ENCODE measurements around the gene STAG2.
"Not testable (repeated sequence)": the region's sequence is repeated elsewhere in the genome, so short reads cannot be mapped to it uniquely, and the experiment has no call there.

STAG2 gene

DNA sequence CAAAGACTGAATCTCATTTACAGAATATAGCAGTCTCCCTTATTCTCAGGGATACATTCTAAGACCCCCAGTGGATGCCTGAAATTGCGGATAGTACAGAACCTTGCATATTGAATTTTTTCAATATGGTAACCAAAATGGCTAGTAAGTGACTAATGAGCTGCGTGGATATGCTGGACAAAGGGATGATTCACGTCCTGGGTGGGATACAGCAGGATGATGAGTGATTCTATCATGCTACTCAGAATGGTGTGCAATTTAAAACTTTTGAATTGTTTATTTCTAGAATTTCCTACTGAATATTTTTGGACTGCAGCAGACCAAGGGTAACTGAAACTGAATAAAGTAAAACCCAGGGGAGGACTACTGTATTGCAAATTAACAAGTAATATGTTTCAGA, 66.7 kb downstream of the STAG2 start:
- peak; percentile 16 for FAIRE-seq
- DNase-seq (ENCODE audit: insufficient read length, low spot score), result no peak
- TF ChIP-seq, protein P1, sequence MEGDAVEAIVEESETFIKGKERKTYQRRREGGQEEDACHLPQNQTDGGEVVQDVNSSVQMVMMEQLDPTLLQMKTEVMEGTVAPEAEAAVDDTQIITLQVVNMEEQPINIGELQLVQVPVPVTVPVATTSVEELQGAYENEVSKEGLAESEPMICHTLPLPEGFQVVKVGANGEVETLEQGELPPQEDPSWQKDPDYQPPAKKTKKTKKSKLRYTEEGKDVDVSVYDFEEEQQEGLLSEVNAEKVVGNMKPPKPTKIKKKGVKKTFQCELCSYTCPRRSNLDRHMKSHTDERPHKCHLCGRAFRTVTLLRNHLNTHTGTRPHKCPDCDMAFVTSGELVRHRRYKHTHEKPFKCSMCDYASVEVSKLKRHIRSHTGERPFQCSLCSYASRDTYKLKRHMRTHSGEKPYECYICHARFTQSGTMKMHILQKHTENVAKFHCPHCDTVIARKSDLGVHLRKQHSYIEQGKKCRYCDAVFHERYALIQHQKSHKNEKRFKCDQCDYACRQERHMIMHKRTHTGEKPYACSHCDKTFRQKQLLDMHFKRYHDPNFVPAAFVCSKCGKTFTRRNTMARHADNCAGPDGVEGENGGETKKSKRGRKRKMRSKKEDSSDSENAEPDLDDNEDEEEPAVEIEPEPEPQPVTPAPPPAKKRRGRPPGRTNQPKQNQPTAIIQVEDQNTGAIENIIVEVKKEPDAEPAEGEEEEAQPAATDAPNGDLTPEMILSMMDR (IDR thresholded peaks at IDR 0.05; ENCODE audit: insufficient read depth, missing control alignments), result no peak

DNA sequence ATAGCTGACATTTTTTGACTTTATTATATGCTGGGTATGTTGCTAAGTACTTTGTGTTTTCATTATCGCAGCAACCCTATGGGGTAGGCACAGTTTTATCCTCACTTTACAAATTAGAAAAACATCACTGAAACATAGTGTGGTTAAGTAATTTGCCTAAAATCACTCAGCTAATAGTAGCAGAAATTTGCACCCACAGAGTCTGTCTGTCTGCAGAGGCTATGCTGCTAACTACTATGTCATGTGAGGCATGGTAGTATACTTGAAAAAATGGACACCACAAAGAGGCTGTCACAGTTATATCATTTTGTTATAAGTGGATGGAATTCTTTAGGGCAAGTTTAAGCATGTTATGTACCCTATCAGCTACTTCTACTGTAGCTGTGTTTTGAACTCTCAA, 69.0 kb downstream of the STAG2 start:
- DNase-seq (ENCODE audit: insufficient read length, low spot score) (no peak), FAIRE-seq (no peak)
- TF ChIP-seq, protein P1 (IDR thresholded peaks at IDR 0.05; ENCODE audit: insufficient read depth, missing control alignments), result no peak

DNA sequence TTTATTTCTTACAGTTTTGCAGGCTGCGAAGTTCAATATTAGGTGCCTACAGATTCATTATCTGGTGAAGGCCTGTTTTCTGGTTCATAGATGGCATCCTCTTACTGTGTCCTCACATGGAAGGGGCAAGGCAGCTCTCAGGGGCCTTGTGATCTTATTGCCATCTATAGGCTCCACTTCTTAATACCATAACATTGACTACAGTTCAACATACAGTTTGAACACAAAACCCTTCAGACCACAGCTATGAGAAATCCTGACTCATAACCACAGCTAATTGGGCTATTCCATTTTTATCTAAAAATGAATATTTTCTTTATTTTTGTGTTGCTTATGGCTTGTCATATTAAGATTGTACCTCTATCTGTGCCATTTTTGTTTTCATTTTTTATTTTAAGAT, 72.3 kb downstream of the STAG2 start:
- DNase-seq (ENCODE audit: insufficient read length, low spot score) (no peak), FAIRE-seq (peak; percentile 53)
- TF ChIP-seq, protein P1 (IDR thresholded peaks at IDR 0.05; ENCODE audit: insufficient read depth, missing control alignments), result no peak

DNA sequence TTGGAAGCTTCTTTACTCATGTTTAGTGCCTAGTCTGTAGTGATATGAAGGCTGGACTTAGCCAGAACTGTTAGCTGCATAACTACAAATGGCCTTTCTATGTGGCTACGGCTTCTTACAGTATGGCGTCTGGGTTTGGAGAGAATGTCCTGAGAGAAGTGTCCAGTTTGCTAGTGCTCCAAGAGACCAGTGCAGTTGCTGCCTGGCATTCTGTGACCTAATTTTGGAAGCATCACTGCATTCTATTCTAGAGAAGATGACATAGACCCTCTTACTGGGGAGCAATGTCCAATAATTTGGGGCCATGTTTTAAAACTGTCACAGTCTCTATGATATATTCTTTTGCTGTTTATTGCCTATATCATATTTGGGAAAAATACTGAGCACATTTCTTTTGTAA, 74.2 kb downstream of the STAG2 start:
- TF ChIP-seq, protein P1 (IDR thresholded peaks at IDR 0.05; ENCODE audit: insufficient read depth, missing control alignments), result no peak
- DNase-seq (ENCODE audit: insufficient read length, low spot score) (no peak), FAIRE-seq (peak; percentile 82)

DNA sequence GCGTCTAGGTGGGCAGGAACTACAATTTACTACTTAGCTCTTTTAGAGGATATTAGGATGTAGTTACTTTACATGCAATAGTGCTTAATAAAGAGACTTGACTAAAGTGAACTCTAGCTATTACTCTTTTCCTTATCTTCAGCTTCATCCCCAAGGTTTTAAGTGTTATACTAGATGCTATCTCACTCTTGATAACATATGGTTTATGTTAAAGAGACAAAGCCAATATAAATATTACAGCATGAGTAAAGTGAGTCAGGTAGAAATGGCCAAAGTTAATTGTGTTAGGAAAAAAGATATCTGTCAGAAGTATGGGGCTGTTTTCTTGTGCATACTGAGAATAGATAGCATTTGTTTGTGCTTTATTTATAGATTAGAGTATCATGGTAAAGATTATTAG, 80.5 kb downstream of the STAG2 start:
- DNase-seq (ENCODE audit: insufficient read length, low spot score), result no peak
- FAIRE-seq, result no peak
- TF ChIP-seq, protein P1 (IDR thresholded peaks at IDR 0.05; ENCODE audit: insufficient read depth, missing control alignments), result no peak

DNA sequence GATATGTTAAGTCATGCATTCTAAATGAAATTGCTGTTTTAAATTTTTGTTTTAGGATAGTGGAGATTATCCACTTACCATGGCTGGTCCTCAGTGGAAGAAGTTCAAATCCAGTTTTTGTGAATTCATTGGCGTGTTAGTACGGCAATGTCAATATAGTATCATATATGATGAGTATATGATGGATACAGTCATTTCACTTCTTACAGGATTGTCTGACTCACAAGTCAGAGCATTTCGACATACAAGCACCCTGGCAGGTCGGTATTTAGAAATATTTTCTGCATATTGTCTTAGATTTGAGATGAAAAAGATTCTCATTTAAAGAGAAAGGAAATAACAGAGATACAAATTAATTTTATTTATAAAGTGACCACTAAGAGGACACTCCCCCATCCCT, 83.6 kb downstream of the STAG2 start:
- TF ChIP-seq, protein P1 (IDR thresholded peaks at IDR 0.05; ENCODE audit: insufficient read depth, missing control alignments), result no peak
- no peak for FAIRE-seq
- DNase-seq (ENCODE audit: insufficient read length, low spot score), result no peak

DNA sequence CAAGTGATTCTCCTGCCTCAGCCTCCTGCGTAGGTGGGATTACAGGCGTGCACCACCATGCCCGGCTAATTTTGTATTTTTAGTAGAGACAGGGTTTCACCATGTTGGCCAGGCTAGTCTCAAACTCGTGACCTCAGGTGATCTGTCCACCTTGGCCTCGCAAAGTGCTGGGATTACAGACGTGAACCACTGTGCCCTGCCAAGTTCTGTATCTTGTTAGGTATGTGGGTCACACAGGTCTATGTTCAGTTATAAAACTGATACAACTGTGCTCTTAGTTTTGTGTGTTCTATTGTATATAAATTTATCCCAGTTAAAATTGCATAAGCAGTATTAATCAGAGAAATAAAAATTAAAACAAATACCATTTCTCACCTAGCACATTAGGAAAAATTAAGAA, 122.9 kb downstream of the STAG2 start:
- not testable (repeated sequence) for FAIRE-seq; DNase-seq (ENCODE audit: insufficient read length, low spot score)

DNA sequence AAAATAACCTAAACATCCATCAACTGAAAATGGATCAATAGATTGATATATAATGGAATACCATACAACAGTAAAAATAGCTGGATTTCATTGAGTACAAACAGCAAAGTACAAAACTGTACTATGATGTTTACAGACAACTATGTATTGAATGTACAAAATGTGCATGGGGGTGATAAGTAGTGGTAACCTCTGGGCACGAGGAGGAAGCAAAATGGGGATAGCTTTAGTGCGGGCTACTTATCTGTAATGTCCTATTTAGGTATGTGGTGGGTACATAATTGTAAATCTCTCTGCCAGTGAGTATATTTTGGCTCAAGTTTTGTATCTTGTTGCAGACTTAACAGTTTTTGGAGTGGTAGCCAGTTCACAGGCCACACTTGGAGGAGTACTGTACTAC, 123.6 kb downstream of the STAG2 start:
- TF ChIP-seq, protein P1 (IDR thresholded peaks at IDR 0.05; ENCODE audit: insufficient read depth, missing control alignments), result no peak
- FAIRE-seq (no peak), DNase-seq (ENCODE audit: insufficient read length, low spot score) (no peak)
